Stimulated activated CD4-positive, alpha-beta T cell treated with anti-CD3 and anti-CD28 coated beads, Interleukin-12 subunit alpha, Interleukin-12 subunit beta, amount 100 ng/mL, for 24 hours (primary cell): ENCODE results near the gene CTNND2.

Source experiments
- DNase-seq, 2 experiments: peaks; one replicate each; pipeline ENCODE4 v3.0.0-alpha.2; 2020; ENCODE audit warnings: low read depth in 2 of 2

The CTNND2 gene

DNA sequence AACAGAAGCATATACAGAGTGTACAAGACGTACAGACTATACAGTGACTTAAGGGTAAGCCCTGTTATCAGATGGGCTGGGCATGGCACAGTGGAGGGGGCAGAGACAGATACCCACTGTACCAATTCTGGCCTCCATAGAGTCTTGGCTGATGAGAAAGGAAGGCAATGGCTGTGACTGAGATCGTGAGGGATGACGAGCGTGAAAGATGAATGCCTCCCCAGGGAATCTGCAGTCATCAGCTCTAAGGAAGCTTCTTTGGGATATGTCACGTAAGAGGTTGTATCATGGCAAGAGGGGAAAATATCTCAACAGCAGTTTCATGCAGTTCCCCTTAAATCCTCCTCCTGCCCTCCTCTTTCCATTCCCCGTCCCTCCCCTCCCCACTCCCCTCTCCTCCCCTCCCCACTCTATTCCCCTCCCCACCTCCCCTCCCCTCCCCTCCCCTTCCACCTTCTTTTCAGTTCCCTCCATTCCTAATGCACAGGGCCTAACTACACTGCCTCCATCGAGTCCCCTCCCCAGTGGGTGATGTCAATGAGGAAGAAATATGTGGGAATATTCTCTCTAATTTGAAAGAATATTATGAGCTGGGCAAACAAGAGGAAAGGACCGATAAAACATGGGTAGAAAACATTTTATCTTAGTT, 916.8 kb downstream of the CTNND2 start:
- no peak for DNase-seq

DNA sequence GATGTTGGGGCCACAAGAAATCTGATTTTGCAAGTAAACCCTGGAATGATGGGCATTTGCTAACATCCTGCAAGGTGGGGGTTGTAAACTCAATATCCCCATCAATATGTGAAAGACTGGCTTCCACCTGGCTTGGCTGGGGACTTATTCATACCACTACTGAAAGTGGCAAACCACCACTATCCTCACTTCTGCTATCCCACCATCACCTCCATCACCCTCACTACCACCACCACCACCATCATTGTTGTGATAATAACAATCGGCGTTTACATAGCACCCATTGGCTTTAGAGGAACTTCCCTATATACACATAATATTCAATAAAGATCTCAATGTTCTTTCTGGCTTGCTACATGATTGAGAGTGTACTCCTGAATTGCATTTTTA, 918.5 kb downstream of the CTNND2 start:
- no peak for DNase-seq

DNA sequence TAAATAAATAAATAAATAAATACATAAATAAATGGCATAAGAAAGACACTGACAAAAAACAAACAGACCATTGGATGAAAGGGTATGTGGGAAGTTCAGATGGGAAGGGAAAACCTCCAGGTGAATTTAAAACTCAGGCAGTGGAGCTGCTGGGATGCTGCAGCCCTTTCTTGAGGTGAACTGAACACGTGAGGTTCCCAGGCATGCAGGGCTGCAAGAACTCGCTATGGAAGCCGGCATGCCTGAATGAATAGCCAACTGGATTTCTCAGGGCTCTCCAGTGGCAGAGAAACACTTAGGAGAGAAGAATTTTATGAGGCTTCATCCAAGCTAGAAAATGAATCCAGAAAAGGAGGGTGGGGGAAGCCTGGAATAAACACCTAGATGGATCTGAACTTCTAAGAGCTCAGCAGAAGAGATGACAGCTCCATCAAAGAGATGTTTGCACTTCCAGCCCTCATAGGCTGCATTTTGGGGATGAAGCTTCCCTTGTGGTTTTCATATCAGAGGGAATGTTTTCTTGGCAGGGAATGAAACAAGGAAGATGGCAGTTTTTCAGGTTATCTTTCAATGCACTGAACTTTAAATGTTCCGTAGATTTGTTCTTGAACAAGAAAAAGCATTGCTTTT, 919.0 kb downstream of the CTNND2 start:
- no peak for DNase-seq

DNA sequence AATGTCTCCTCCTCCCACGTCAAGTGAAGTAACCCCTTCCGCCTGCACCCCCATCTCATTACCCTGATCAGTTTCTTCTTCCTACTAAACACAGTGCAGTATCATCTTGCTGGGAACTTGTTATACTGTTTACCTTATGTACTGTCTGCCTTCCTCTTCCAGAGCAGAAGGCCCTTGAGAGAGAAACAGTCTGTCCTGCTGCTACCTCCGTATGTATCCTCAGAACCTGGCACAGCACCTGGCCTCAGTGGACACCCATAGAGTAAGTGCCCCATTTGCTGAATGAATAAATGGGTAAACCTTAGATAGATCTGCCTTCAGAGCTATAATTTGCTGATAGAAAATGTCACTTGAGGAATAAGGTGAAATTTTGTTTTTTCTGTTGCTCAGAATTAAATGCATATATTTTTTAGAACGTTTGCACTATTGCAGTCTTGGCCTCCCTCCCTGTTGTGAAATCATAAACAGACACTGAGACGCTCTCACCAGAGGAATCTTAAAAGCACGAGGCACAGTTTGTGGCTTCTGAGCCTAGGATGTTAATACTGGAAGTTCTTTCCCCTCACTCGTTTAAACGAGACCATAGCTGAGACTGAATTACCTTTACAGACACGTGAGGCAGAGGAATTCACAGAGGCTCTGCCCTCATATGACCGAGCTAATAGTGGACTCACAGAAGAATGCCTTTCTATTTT, 920.1 kb downstream of the CTNND2 start:
- no peak for DNase-seq

GRCh38 chr5:10982626-10983025, 921.6 kb downstream of the CTNND2 start:
- no peak for DNase-seq

DNA sequence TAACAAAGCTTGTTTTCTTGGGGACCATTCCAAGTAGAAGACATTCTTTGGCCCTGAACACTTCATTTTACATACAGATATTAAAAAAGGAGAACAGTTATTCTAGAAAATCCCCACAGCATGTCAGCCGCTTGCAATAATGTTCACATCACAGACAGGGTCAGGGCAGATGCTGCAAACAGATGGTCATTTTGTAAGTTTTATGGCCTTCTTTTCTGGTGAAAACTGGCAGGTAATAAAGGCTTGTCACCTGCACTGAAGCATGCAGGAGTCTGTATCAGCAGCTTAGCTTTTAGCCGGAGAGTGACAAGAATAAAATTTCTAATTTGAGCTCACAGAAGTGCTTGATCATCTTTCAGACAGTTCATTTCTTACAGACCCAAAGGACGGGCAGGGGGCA, 922.3 kb downstream of the CTNND2 start:
- no peak for DNase-seq

- DNase-seq: no peak
Measured at GRCh38 chr5:10977011-10977410, 927.2 kb downstream of the CTNND2 start.

- no peak for DNase-seq
Measured at GRCh38 chr5:10975945-10976344, 928.3 kb downstream of the CTNND2 start.

- DNase-seq: no peak
Measured at GRCh38 chr5:10974850-10975249, 929.4 kb downstream of the CTNND2 start.

GRCh38 chr5:10973316-10973715, 930.9 kb downstream of the CTNND2 start:
- DNase-seq: no peak

DNA sequence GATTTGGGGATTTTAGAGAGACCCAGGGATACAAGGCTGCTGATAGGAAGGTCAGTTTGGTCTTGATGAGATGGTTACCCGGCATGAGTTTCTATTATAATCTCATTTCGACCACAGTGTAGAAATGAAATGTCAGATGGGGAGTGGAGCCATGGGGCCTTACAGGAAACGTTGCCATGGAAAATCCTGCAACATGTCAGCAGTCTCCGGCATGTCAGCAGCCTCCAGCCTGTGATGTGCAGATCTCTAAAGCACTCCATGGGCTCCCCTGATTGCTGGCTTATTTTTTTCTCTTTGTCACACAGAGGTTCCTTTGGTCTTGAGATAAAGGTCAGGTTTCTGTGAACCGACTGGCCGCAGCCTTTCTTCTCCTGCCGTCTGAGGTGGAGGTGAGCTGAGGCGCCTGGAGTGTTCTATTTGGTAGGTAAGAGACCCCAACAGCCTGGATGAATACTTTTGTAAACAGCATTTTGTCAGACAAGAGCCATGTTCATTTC, 934.5 kb downstream of the CTNND2 start:
- DNase-seq: no peak

GRCh38 chr5:10964806-10965205, 939.4 kb downstream of the CTNND2 start:
- DNase-seq: no peak

DNA sequence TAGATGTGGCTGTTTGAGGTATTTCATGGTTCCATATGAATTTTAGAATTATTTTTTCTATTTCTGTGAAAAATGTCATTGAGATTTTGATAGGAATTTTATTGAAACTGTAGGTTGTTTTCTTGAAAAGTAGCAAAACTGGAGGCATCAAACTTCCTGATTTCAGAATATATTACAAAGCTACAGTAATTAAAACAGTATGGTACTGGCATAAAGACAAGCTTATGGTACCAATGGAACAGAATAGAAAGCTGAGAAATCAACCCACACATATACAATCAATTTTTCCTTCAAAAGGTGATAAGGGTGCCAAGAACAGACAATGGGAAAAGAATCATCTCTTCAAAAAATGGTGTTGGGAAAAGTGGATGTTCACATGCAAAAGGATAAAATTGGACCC, 945.5 kb downstream of the CTNND2 start:
- no peak for DNase-seq

- DNase-seq: no peak
Measured at GRCh38 chr5:10949856-10950630, 954.2 kb downstream of the CTNND2 start.

DNA sequence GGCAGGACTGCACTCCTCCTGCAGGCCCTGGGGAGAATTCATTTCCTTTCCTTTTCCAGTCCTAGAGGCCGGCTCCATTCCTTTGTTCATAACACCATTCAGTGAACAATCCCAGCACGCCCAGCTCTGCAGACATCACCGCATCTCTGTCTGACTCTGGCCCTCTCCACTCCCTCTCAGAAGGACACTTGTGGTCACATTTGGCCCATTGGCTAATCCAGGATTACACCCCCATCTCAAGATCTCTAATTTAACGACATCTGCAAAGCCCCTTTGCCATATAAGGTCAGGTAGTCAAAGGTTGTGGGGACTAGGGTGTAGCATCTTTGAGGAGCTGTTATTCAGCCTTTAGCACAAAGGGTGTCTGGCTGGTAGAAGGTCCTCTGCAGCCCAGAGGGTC, 958.2 kb downstream of the CTNND2 start:
- no peak for DNase-seq

DNA sequence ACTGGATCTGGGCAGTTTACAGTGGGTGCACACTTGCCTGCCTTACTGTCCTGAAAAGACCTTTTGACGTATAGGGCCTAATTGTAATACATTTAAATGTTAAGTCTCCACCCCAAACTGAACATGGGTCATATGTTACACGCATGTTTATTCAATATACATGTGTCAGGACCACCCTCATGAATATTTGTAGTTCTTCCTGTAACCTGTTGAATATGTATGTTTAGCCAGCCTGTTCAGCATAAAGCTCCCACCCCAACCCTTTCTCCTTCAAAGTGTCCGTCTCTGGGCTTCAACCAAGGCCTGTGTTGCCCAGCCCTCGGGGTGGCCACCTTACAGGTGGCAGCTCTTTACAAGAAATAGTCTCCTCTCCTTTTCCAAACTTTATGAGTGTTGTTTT, 962.3 kb downstream of the CTNND2 start:
- DNase-seq: no peak

DNA sequence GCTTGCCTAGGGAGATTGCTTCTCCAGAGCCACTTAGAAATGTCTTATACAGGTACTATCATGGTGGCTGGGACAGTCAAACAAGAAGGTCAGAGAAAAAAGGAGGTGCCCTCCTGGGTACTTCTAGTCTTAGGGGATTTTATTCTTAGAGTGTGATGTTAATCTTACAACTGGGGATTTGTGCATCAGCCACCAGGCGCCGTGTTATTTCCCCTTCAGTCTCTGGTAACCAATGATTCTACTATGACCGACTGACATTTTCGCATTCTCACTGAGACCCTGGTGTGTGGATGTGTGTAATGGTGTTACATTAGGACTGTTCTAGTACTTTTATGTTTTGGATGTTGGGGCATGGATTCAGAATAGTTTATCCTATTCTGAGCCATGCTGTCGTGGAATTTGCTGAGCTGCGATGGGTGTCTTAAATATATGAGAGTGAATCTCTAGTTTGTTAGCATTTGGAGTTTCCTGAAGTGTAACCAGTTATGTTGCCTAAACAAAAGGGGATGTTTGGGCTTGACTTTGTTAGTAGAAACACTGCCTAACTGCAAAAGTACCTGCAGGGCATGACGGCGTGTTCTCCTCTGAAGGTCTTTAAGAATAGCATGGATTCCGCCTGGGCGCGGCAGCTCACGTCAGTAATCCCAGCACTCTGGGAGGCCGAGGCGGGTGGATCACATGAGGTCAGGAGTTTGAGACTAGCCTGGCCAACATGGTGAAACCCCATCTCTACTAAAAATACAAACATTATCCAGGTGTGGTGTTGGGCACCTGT, 968.0 kb downstream of the CTNND2 start:
- no peak for DNase-seq

GRCh38 chr5:10935536-10935935, 968.7 kb downstream of the CTNND2 start:
- no peak for DNase-seq

GRCh38 chr5:10934783-10935355, 969.4 kb downstream of the CTNND2 start:
- DNase-seq: no peak

DNA sequence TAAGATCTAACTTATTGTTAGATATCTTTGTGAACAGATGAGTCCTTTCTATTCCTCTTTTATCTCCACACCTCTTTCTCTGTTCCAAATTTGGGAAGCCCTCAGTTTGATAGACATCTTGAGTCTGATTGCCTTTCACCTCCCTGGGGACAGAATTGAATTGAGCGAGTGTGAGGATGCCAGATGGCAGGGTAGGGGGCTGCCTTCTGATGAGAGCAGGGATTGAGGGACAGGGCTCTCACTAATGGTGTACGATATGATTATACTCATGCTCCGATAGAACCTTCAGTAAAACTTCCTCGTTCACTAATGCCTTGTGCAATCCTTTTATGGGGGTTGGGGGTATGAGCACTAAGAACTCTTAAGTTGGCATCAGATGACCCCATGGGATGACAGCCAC, 971.1 kb downstream of the CTNND2 start:
- no peak for DNase-seq

DNA sequence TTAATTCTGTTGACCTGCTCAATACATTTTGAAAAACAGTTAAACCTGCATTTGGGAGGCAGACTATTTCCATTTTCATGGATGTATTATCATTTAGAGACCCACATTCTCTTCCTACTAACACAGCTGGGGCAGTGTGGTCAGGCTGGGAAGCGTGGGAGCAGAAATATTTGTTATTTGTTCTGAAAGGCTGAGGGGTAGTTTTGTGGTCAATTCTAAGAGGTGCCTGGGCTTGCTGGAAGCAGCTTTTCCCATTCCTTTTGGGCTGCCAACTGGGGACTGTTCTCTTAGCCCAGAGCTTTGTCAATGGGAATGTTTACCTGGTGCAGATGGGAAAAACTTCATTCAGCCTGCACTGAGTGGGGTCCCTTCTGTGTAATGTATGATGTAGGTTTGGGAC, 971.8 kb downstream of the CTNND2 start:
- no peak for DNase-seq
